GM12892 (cell line): ENCODE results near the gene ADD3.

Source experiments
- POLR2A ChIP-seq: IDR thresholded peaks from 2 replicates; pipeline ENCODE4 v1.6.1; 2011; ENCODE audit warnings: low read depth, low read length, control low read depth
- POLR2AphosphoS5 ChIP-seq: IDR thresholded peaks from 2 replicates; pipeline ENCODE4 v1.6.1; 2011; ENCODE audit warnings: low read depth, low read length, control low read depth

- no peak for TF ChIP-seq POLR2A
- no peak for TF ChIP-seq POLR2AphosphoS5
These were observed 96.2 kb downstream of the ADD3 start for GRCh38 chr10:110103921-110104461.
